SKM-1 (cell line): ENCODE results near the gene PDPK1.
"Not testable (repeated sequence)": the region's sequence is repeated elsewhere in the genome, so short reads cannot be mapped to it uniquely, and the experiment has no call there.

ENCODE experiments used
- DNase-seq: peaks from one replicate; lab custom pipeline; 2025; ENCODE audit not compliant: unreplicated experiment; lab: John Stamatoyannopoulos, UW

PDPK1 gene

GRCh38 chr16:2610781-2611498 is 73.1 kb downstream of the PDPK1 start:
- DNase-seq, result no peak

GRCh38 chr16:2611499-2611862 is 73.7 kb downstream of the PDPK1 start:
- DNase-seq, result no peak

GRCh38 chr16:2611877-2612276 is 74.1 kb downstream of the PDPK1 start:
- DNase-seq, result not testable (repeated sequence)

GRCh38 chr16:2613251-2613650 is 75.4 kb downstream of the PDPK1 start:
- not testable (repeated sequence) for DNase-seq

DNA sequence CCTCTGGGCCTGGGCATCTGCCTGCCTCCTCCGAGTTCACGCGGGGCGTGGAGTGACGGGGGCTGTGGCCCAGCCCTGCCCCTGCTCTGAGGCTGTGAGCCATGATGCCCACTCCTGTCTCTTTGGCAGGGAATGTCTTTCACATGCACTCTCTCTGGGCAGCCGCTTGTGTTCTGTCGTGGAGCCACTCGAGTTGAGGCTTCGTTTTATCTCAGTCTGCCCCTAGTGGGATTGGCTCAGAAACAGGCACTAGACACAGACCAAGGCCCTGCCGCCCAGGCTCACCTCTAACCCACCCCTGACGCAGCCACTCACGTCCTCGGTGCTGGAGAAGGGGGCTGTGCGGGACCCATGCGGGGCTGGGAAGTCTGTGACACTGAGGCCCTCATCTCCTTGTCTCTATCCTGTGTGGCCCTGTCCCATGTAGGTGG is 77.0 kb downstream of the PDPK1 start:
- DNase-seq, result no peak

- DNase-seq, result not testable (repeated sequence)
Measured at GRCh38 chr16:2618964-2619363, 81.1 kb downstream of the PDPK1 start.

- DNase-seq, result not testable (repeated sequence)
Measured at GRCh38 chr16:2619628-2620027, 81.8 kb downstream of the PDPK1 start.

- DNase-seq, result not testable (repeated sequence)
Measured at GRCh38 chr16:2620870-2621269, 83.0 kb downstream of the PDPK1 start.

DNA sequence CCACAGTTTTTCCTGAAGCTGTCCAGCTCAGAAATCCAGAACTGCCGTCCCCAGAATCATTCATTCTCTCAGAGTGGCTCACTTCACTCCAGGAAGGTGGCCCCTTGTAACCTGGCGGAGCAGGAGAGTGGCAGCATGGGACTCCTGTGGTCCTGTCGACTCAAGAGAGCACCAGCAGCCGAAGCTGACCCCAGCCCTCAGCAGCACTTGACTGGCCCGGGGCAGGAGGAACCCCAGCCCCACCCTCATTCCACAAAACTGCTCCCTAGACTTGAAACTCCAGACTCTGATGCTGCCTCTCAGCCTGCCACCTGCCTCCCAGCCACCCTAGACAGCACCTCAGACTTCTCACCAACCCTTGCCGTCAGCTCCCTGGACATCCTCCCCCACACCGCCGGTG is 83.6 kb downstream of the PDPK1 start:
- DNase-seq, result not testable (repeated sequence)

- not testable (repeated sequence) for DNase-seq
Measured at GRCh38 chr16:2627075-2627474, 89.3 kb downstream of the PDPK1 start.

GRCh38 chr16:2631203-2631602 is 93.4 kb downstream of the PDPK1 start:
- DNase-seq, result not testable (repeated sequence)

DNA sequence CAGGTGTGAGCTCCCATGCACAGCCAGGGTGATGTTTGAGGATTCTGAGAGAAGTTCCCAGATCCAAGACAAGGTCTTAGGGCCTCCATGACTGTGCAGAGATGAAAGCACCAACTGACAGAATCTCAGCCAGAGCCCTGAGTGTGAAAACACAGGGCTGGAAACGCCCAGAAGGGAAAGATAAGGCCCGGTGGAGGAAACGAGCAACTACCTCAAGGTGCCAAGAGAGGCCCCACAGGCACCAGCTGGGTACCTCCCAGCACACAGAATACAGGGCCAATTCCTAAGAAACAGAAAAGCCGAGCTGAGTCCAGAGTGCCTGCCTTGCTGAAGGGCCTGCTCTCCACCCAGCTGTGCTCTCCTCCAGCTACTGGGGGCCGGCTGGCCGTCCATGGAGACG is 94.5 kb downstream of the PDPK1 start:
- DNase-seq, result not testable (repeated sequence)

GRCh38 chr16:2639071-2639721 is 101.4 kb downstream of the PDPK1 start:
- not testable (repeated sequence) for DNase-seq

DNA sequence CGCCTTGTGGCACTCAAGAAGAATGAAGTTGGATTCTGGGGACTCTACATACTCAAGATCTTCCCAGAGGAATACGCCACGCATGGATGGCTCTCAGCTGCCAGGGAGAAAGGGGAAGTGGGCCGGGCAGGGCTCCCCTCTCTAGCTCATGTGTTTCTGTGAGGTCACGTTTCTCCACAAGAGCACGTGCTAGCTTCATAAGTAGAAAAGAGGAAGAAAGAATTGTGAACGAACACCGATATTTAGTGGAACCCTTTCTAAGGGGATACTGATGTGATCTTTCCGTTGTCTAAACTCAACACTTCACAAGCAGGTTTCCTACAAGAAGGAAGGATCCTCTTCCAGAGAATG is 101.9 kb downstream of the PDPK1 start:
- not testable (repeated sequence) for DNase-seq

DNA sequence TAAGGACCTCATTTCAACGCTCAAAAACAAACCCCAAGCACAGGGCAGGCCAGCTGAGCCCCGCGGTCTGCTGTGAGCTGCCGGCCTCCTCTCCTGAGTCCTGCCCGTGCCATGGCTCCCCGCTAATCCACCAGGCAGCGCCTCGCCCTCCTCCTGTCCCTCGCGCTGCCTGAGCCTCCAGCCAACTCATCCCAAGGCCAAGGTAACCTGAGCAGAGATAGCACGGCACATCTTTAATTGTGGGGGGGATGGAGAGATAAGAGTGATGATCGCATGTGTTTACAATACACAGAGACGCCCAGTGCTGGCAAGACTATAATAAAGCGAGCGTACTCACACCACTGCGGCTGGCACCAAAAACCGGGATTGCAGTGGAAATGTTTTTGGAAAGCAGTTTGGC is 104.7 kb downstream of the PDPK1 start:
- not testable (repeated sequence) for DNase-seq

DNA sequence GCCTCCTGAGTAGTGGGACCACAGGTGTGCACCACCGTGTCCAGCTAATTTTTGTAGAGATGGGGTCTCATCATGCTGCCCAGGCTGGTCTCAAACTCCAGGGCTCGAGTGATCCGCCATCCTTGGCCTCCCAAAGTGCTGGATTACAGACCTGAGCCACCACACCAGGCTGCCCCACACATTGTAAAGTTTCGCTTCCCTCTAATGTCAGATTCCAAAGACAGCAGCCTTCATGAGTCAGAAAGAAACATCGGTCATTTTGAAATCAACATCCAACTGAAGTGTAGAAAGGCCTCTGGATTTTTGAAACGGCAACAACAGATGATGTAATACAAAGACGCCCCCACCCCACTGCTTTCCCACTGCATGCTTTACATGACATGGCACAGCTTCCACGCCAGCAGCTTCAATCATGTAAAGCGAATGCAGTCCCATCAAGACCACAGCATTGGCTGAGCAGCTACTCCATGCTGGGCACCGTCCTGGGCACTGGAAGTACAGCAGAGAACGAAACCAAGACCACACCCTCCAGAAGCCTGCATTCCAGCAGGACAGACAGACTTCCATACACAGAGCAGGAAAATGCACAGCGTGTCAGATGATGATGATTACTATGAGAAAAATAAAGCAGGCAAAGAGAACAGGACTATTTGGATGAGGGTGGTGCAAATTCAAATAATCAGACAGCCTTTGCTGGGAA is 107.1 kb downstream of the PDPK1 start:
- not testable (repeated sequence) for DNase-seq

DNA sequence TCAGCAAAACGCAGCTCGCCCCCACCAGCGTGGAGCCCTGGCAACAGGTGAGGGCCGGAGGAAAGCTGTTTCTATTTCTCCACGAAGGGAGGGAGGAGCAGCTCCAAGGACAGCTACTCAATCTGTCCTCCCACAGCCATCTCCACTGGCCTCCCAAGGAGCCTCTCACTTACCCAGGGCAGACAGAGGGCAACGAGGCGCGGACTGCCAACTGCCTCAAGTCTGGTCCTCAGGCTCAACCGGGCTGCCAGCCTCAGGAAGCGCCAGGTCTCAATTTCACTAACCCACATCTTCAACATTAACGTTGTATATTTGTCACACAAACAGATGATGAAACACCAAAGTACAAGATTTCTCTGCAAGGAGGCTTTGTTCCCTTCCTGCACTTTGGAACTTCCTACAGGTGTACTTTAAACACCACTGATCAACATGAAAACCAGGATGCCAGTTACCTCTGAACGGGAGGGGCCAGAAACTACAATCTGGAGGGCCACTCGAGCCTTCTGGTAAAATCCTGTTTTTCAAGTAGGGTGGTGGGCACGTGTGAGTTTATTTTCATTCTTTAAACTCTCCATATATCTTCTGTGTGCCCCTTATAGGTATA is 113.5 kb downstream of the PDPK1 start:
- not testable (repeated sequence) for DNase-seq
